ENCODE results near the gene TXNL4A. TPM values are rescaled to one million over a fixed set of nuclear protein-coding genes. Genes with fewer than 3 reads are reported as not detected.

TXNL4A gene
- total and polyA plus RNA-seq, 2 donors, result 31.0 to 66.9 TPM

- no peak for DNase-seq (ENCODE audit: extremely low spot score)
- Histone ChIP-seq H3K27ac (ENCODE audit: low read depth) (no peak overlapping the region), H3K36me3 (ENCODE audit: insufficient read depth) (no peaks in the 10 kb centered on the region), H3K4me1 (ENCODE audit: insufficient read depth) (no peaks in the 10 kb centered on the region), H3K4me3 (ENCODE audit: low read depth, low read length) (no peak overlapping the region)
- 80% methylated on average over 17 of the region's 17 CpGs for WGBS
Observed at GRCh38 chr18:79945118-79946042, 43.0 kb downstream of the TXNL4A start.

GRCh38 chr18:79944746-79945117, 43.6 kb downstream of the TXNL4A start:
- Histone ChIP-seq H3K36me3 (ENCODE audit: insufficient read depth) (no peaks in the 10 kb centered on the region), H3K27ac (ENCODE audit: low read depth) (no peak overlapping the region), H3K4me3 (ENCODE audit: low read depth, low read length) (no peak overlapping the region), H3K4me1 (ENCODE audit: insufficient read depth) (no peaks in the 10 kb centered on the region)
- WGBS, result 77% methylated on average over 3 of the region's 3 CpGs
- DNase-seq (ENCODE audit: extremely low spot score), result no peak

- Histone ChIP-seq H3K27ac (ENCODE audit: low read depth) (no peak overlapping the region), H3K4me3 (ENCODE audit: low read depth, low read length) (no peak overlapping the region), H3K4me1 (ENCODE audit: insufficient read depth) (no peaks in the 10 kb centered on the region), H3K36me3 (ENCODE audit: insufficient read depth) (no peaks in the 10 kb centered on the region)
- WGBS, result 73% methylated on average over 11 of the region's 11 CpGs
- DNase-seq (ENCODE audit: extremely low spot score), result no peak
Observed at GRCh38 chr18:79944126-79944731, 44.1 kb downstream of the TXNL4A start.

GRCh38 chr18:79943608-79944125, 44.7 kb downstream of the TXNL4A start:
- H3K27ac ChIP-seq (ENCODE audit: low read depth), result no peak overlapping the region
- no peak overlapping the region for H3K4me3 ChIP-seq (ENCODE audit: low read depth, low read length)
- no peak for DNase-seq (ENCODE audit: extremely low spot score)
- 95% methylated on average over 20 of the region's 20 CpGs for WGBS
- no peaks in the 10 kb centered on the region for H3K36me3 ChIP-seq (ENCODE audit: insufficient read depth)
- no peaks in the 10 kb centered on the region for H3K4me1 ChIP-seq (ENCODE audit: insufficient read depth)

- WGBS, result 83% methylated on average over 31 of the region's 31 CpGs
- Histone ChIP-seq H3K4me1 (ENCODE audit: insufficient read depth) (no peaks in the 10 kb centered on the region), H3K36me3 (ENCODE audit: insufficient read depth) (no peaks in the 10 kb centered on the region), H3K27ac (ENCODE audit: low read depth) (no peak overlapping the region), H3K4me3 (ENCODE audit: low read depth, low read length) (no peak overlapping the region)
- no peak for DNase-seq (ENCODE audit: extremely low spot score)
Observed at GRCh38 chr18:79942786-79943607, 45.4 kb downstream of the TXNL4A start.

GRCh38 chr18:79942211-79942610, 46.2 kb downstream of the TXNL4A start:
- H3K4me1 ChIP-seq (ENCODE audit: insufficient read depth), result no peaks in the 10 kb centered on the region
- no peaks in the 10 kb centered on the region for H3K36me3 ChIP-seq (ENCODE audit: insufficient read depth)
- H3K27ac ChIP-seq (ENCODE audit: low read depth), result no peak overlapping the region
- WGBS, result 90% methylated on average over 7 of the region's 7 CpGs
- no peak overlapping the region for H3K4me3 ChIP-seq (ENCODE audit: low read depth, low read length)
- no peak for DNase-seq (ENCODE audit: extremely low spot score)

- H3K4me1 ChIP-seq (ENCODE audit: insufficient read depth), result no peaks in the 10 kb centered on the region
- H3K36me3 ChIP-seq (ENCODE audit: insufficient read depth), result no peaks in the 10 kb centered on the region
Observed at GRCh38 chr18:79941473-79942119, 46.8 kb downstream of the TXNL4A start.

GRCh38 chr18:79940814-79941472, 47.4 kb downstream of the TXNL4A start:
- Histone ChIP-seq H3K4me1 (ENCODE audit: insufficient read depth) (no peaks in the 10 kb centered on the region), H3K4me3 (ENCODE audit: low read depth, low read length) (no peak overlapping the region), H3K36me3 (ENCODE audit: insufficient read depth) (no peaks in the 10 kb centered on the region), H3K27ac (ENCODE audit: low read depth) (no peak overlapping the region)
- no peak for DNase-seq (ENCODE audit: extremely low spot score)
- 86% methylated on average over 17 of the region's 17 CpGs for WGBS

More at GRCh38 chr18:79941473-79942119, 46.8 kb downstream of the TXNL4A start:
- no peak overlapping the region for H3K27ac ChIP-seq (ENCODE audit: low read depth)
- WGBS, result 87% methylated on average over 16 of the region's 16 CpGs
- no peak for DNase-seq (ENCODE audit: extremely low spot score)
- H3K4me3 ChIP-seq (ENCODE audit: low read depth, low read length), result no peak overlapping the region

- no peaks in the 10 kb centered on the region for H3K4me1 ChIP-seq (ENCODE audit: insufficient read depth)
- DNase-seq (ENCODE audit: extremely low spot score), result no peak
- no peaks in the 10 kb centered on the region for H3K36me3 ChIP-seq (ENCODE audit: insufficient read depth)
- 96% methylated on average over 18 of the region's 18 CpGs for WGBS
- H3K4me3 ChIP-seq (ENCODE audit: low read depth, low read length), result no peak overlapping the region
- H3K27ac ChIP-seq (ENCODE audit: low read depth), result no peak overlapping the region
Observed at GRCh38 chr18:79940126-79940813, 48.1 kb downstream of the TXNL4A start.

GRCh38 chr18:79939096-79939495, 49.3 kb downstream of the TXNL4A start:
- DNase-seq (ENCODE audit: extremely low spot score), result no peak
- H3K36me3 ChIP-seq (ENCODE audit: insufficient read depth), result no peaks in the 10 kb centered on the region
- WGBS, result 71% methylated on average over 5 of the region's 5 CpGs
- H3K27ac ChIP-seq (ENCODE audit: low read depth), result no peak overlapping the region
- no peak overlapping the region for H3K4me3 ChIP-seq (ENCODE audit: low read depth, low read length)
- H3K4me1 ChIP-seq (ENCODE audit: insufficient read depth), result no peaks in the 10 kb centered on the region

- WGBS, result 95% methylated on average over 9 of the region's 9 CpGs
- DNase-seq (ENCODE audit: extremely low spot score), result no peak
- Histone ChIP-seq H3K4me3 (ENCODE audit: low read depth, low read length) (no peak overlapping the region), H3K36me3 (ENCODE audit: insufficient read depth) (no peaks in the 10 kb centered on the region), H3K27ac (ENCODE audit: low read depth) (no peak overlapping the region), H3K4me1 (ENCODE audit: insufficient read depth) (no peaks in the 10 kb centered on the region)
Observed at GRCh38 chr18:79938196-79938595, 50.2 kb downstream of the TXNL4A start.

GRCh38 chr18:79937103-79937860, 51.1 kb downstream of the TXNL4A start:
- Histone ChIP-seq H3K4me3 (ENCODE audit: low read depth, low read length) (no peak overlapping the region), H3K36me3 (ENCODE audit: insufficient read depth) (no peaks in the 10 kb centered on the region), H3K4me1 (ENCODE audit: insufficient read depth) (no peaks in the 10 kb centered on the region), H3K27ac (ENCODE audit: low read depth) (no peak overlapping the region)
- 96% methylated on average over 25 of the region's 25 CpGs for WGBS
- no peak for DNase-seq (ENCODE audit: extremely low spot score)

Data from urinary bladder (tissue), 4 donors.